Cardiac fibroblast (primary cell): ENCODE data around the gene RGR.

ENCODE experiments used
- DNase-seq, 2 donors: peaks; one replicate each; pipeline versions ENCODE4 v3.0.0 to v3.0.0-alpha.2; 2010; ENCODE audit warnings: low read depth in 2 of 2
- H3K4me3 ChIP-seq, 2 donors: replicated peaks in 1 of 2; 1 replicate in 1 of 2; 2 replicates in 1 of 2; pipeline ENCODE4 v1.5.1; 2011; ENCODE audit warnings: low read depth in 2 of 2, low read length in 2 of 2, mild to moderate bottlenecking in 2 of 2, moderate library complexity in 1 of 2
- CTCF ChIP-seq: IDR thresholded peaks from one replicate; pipeline ENCODE4 v1.5.1; 2011; ENCODE audit warnings: low read depth, mild to moderate bottlenecking, low read length, inconsistent platforms

RGR gene, protein sequence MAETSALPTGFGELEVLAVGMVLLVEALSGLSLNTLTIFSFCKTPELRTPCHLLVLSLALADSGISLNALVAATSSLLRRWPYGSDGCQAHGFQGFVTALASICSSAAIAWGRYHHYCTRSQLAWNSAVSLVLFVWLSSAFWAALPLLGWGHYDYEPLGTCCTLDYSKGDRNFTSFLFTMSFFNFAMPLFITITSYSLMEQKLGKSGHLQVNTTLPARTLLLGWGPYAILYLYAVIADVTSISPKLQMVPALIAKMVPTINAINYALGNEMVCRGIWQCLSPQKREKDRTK

GRCh38 chr10:84244651-84245270, at the start of gene RGR:
Gene RGR, plus strand, starts transcription at chr10:84245053. Its CDS starts 38 bp downstream, at chr10:84245091.
- no peak within 1 kb of the TSS for H3K4me3 ChIP-seq
- no peak for DNase-seq
- TF ChIP-seq CTCF, result no peak

DNA sequence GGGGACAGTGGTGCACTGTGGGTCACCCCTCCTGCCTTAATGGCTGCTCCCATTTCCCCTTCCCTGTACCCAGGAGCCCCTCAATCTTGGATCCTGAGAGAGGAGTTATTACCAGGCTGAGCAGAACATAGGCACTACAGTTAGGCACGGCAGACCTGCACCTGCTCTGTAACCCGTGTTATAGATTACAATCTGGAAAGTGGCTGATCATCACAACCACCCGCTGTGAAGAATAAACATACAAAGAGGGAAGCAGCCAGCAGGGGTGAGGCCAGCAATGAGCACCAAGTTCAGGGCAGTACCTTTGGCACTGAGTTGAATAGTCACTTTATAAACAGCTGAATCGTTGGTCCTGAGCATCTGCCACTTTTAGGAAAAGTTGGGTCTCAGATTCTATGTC, 48.8 kb upstream of the RGR start:
- no peak overlapping the region for H3K4me3 ChIP-seq
- DNase-seq, result no peak
- no peak for TF ChIP-seq CTCF

DNA sequence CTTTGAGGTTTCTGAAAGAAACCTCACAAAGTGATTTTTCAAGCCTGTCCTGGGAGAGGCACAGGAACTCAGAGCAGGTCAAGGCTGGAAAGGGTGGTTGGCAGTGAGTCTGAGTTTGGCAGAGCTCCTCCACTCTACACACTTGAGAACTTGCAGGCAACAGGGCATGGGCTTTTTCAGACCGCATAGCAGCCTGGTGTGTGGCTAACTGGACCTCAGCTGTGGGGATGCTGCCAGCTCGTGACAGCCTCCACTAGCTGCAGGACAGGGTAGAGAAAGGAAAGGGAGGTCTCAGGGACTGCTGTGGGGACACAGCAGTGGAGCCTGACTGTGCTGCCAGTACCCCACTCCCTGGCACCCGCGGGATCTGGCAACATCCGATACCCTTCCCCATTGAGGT, 47.9 kb upstream of the RGR start:
- DNase-seq, result no peak
- no peak overlapping the region for H3K4me3 ChIP-seq
- TF ChIP-seq CTCF, result no peak

DNA sequence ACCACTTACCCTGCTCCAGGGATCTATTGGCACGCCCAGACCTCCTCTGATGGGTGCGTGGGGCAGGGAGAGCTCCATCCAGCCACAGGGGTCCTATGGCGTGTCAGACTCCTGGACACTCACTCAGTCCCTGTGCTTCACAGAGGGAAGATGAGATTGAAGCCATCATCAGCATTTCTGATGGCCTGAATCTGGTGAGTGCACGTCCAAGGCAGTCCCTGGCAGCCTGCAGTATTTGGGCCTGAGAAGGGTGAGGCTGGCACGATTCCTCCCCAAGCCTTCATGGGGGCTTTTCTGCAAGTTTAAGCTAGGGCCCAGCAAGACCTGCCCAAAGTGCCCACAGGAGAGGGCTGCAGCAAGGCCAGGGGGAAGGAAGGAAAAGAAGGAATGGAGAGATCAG, 47.2 kb upstream of the RGR start:
- no peak for TF ChIP-seq CTCF
- DNase-seq, result no peak
- no peak overlapping the region for H3K4me3 ChIP-seq

GRCh38 chr10:84198206-84198915, 46.5 kb upstream of the RGR start:
- no peak for DNase-seq
- no peak overlapping the region for H3K4me3 ChIP-seq
- no peak for TF ChIP-seq CTCF

DNA sequence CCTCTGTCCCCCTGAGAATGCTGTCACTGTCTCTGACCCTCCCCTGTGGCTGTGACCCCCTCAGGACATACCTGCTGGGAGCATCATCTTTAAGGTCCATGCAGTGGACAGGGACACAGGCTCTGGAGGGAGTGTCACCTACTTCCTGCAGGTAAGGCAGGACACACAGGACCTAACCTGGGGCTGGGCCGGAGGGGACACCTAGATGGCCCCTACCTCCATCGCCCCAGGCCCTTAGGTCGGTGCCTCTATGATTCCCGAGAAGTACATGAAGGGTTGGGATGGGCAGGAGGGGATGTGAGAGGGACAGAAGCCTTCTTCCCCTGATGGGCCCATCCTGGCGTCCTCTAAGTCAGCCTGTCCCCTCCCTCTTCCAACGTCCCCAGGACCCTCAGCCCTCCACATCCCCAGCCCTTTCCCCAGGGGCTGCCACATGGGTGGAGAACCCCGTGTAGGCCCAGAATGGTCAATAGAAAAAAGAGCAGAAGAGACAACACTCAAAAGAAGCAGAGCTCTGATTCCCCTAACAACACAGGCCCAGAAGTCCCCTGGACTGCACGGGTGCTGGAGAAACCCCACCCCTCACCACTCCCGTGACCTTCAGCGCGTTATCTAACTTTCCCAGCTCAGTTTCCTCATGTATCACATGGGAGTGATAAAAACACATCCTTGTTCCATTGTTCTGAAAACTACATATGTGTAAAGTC, 44.2 kb upstream of the RGR start:
- H3K4me3 ChIP-seq, result no peak overlapping the region
- TF ChIP-seq CTCF, result no peak
- DNase-seq, result no peak
